ENCODE data around the gene NLGN1.

NLGN1 gene

GRCh38 chr3:173635826-173636225 is 238.3 kb downstream of the NLGN1 start:
- no peak for DNase-seq (ENCODE audit: low read depth)

GRCh38 chr3:173639098-173639497 is 241.6 kb downstream of the NLGN1 start:
- no peak for DNase-seq (ENCODE audit: low read depth)

GRCh38 chr3:173641696-173642095 is 244.2 kb downstream of the NLGN1 start:
- DNase-seq (ENCODE audit: low read depth): no peak

- DNase-seq (ENCODE audit: low read depth): no peak
These were observed 246.8 kb downstream of the NLGN1 start for GRCh38 chr3:173644086-173645082.

GRCh38 chr3:173650596-173650995 is 253.1 kb downstream of the NLGN1 start:
- no peak for DNase-seq (ENCODE audit: low read depth)

GRCh38 chr3:173652093-173652492 is 254.5 kb downstream of the NLGN1 start:
- no peak for DNase-seq (ENCODE audit: low read depth)

- no peak for DNase-seq (ENCODE audit: low read depth)
These were observed 256.2 kb downstream of the NLGN1 start for GRCh38 chr3:173653781-173654180.

GRCh38 chr3:173659972-173660371 is 262.4 kb downstream of the NLGN1 start:
- DNase-seq (ENCODE audit: low read depth): no peak

- no peak for DNase-seq (ENCODE audit: low read depth)
These were observed 263.2 kb downstream of the NLGN1 start for GRCh38 chr3:173660645-173661299.

- no peak for DNase-seq (ENCODE audit: low read depth)
These were observed 266.2 kb downstream of the NLGN1 start for GRCh38 chr3:173663696-173664111.

- no peak for DNase-seq (ENCODE audit: low read depth)
These were observed 278.6 kb downstream of the NLGN1 start for GRCh38 chr3:173676094-173676493.

- no peak for DNase-seq (ENCODE audit: low read depth)
These were observed 283.7 kb downstream of the NLGN1 start for GRCh38 chr3:173681188-173681678.

GRCh38 chr3:173685456-173685855 is 287.9 kb downstream of the NLGN1 start:
- DNase-seq (ENCODE audit: low read depth): no peak

- no peak for DNase-seq (ENCODE audit: low read depth)
These were observed 290.8 kb downstream of the NLGN1 start for GRCh38 chr3:173688216-173688842.

- no peak for DNase-seq (ENCODE audit: low read depth)
These were observed 293.1 kb downstream of the NLGN1 start for GRCh38 chr3:173690542-173691180.

GRCh38 chr3:173699353-173699752 is 301.8 kb downstream of the NLGN1 start:
- no peak for DNase-seq (ENCODE audit: low read depth)

GRCh38 chr3:173700336-173700735 is 302.8 kb downstream of the NLGN1 start:
- no peak for DNase-seq (ENCODE audit: low read depth)

- no peak for DNase-seq (ENCODE audit: low read depth)
These were observed 305.0 kb downstream of the NLGN1 start for GRCh38 chr3:173702561-173702960.

- DNase-seq (ENCODE audit: low read depth): no peak
These were observed 306.2 kb downstream of the NLGN1 start for GRCh38 chr3:173703771-173704170.

GRCh38 chr3:173706630-173707029 is 309.1 kb downstream of the NLGN1 start:
- no peak for DNase-seq (ENCODE audit: low read depth)

GRCh38 chr3:173708191-173708590 is 310.6 kb downstream of the NLGN1 start:
- DNase-seq (ENCODE audit: low read depth): no peak

- DNase-seq (ENCODE audit: low read depth): no peak
These were observed 311.5 kb downstream of the NLGN1 start for GRCh38 chr3:173709026-173709425.
